H54 (cell line): ENCODE measurements around the gene MXRA8.

Source experiments
- DNase-seq: peaks from one replicate; pipeline ENCODE4 v3.0.0; 2011; ENCODE audit warnings: low spot score, mixed read lengths; ENCODE audit not compliant: insufficient read length
- FAIRE-seq: peaks from 3 replicates; lab custom pipeline; 2011; peaks lifted over from hg19 to GRCh38; lab: Jason Lieb, UNC
- POLR2A ChIP-seq: IDR thresholded peaks from 2 replicates; pipeline ENCODE4 v1.6.1; 2011; ENCODE audit warnings: low read depth, mild to moderate bottlenecking, low read length

Gene MXRA8

GRCh38 chr1:1335283-1335682, 23.1 kb downstream of the MXRA8 start:
- FAIRE-seq (no peak), DNase-seq (no peak)
- no peak for TF ChIP-seq POLR2A

DNA sequence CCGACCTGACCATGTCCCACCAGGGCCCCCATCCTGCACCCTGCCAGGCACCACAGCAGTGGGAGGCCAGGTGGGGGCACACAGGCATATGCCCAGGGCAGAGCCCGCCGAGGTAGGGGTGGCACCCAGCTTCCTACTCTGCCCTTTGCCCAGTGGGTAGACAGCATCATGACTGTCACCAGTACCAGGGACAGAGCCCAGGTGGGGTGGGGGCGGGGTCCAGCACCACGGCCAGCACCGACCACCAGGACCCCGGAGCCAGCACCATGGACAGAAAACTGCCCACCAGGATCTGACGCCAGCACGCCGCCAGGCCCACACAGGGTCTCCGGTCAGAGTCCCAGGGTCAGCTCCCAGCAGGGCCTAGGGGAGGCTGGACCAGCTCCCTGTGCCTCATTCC, 23.5 kb downstream of the MXRA8 start:
- no peak for TF ChIP-seq POLR2A
- no peak for FAIRE-seq
- no peak for DNase-seq

- DNase-seq (no peak), FAIRE-seq (no peak)
- TF ChIP-seq POLR2A: no peak
Observed at GRCh38 chr1:1333551-1334241, 24.7 kb downstream of the MXRA8 start.

GRCh38 chr1:1332774-1333480, 25.4 kb downstream of the MXRA8 start:
- FAIRE-seq (no peak), DNase-seq (no peak)
- TF ChIP-seq POLR2A: no peak

DNA sequence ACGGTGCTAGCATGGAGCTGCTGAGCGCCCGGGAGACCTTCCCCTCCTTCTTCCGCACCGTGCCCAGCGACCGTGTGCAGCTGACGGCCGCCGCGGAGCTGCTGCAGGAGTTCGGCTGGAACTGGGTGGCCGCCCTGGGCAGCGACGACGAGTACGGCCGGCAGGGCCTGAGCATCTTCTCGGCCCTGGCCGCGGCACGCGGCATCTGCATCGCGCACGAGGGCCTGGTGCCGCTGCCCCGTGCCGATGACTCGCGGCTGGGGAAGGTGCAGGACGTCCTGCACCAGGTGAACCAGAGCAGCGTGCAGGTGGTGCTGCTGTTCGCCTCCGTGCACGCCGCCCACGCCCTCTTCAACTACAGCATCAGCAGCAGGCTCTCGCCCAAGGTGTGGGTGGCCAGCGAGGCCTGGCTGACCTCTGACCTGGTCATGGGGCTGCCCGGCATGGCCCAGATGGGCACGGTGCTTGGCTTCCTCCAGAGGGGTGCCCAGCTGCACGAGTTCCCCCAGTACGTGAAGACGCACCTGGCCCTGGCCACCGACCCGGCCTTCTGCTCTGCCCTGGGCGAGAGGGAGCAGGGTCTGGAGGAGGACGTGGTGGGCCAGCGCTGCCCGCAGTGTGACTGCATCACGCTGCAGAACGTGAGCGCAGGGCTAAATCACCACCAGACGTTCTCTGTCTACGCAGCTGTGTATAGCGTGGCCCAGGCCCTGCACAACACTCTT, 26.2 kb downstream of the MXRA8 start:
- no peak for TF ChIP-seq POLR2A
- FAIRE-seq: no peak

DNA sequence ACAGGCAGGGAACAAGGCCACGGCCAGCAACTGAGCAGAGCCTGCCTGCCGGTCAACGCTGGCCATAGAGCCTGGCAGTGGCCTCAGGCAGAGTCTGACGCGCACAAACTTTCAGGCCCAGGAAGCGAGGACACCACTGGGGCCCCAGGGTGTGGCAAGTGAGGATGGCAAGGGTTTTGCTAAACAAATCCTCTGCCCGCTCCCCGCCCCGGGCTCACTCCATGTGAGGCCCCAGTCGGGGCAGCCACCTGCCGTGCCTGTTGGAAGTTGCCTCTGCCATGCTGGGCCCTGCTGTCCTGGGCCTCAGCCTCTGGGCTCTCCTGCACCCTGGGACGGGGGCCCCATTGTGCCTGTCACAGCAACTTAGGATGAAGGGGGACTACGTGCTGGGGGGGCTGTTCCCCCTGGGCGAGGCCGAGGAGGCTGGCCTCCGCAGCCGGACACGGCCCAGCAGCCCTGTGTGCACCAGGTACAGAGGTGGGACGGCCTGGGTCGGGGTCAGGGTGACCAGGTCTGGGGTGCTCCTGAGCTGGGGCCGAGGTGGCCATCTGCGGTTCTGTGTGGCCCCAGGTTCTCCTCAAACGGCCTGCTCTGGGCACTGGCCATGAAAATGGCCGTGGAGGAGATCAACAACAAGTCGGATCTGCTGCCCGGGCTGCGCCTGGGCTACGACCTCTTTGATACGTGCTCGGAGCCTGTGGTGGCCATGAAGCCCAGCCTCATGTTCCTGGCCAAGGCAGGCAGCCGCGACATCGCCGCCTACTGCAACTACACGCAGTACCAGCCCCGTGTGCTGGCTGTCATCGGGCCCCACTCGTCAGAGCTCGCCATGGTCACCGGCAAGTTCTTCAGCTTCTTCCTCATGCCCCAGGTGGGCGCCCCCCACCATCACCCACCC, 27.0 kb downstream of the MXRA8 start, which contains the start of gene TAS1R3:
TAS1R3 (plus strand) TSS at position 213 of the 898 bp plus-strand sequence; CDS start at position 279, 66 bp downstream.
- FAIRE-seq (no peak), DNase-seq (no peak)

More for the DNA sequence above, 26.2 kb downstream of the MXRA8 start:
- DNase-seq: no peak

GRCh38 chr1:1330366-1331067, 27.8 kb downstream of the MXRA8 start:
- FAIRE-seq (no peak), DNase-seq (no peak)

More for the DNA sequence above, 27.0 kb downstream of the MXRA8 start, which contains the start of gene TAS1R3:
- TF ChIP-seq POLR2A: no peak

GRCh38 chr1:1329304-1330210, 28.8 kb downstream of the MXRA8 start:
- DNase-seq: no peak
- TF ChIP-seq POLR2A: no peak
- no peak for FAIRE-seq

More at GRCh38 chr1:1330366-1331067, 27.8 kb downstream of the MXRA8 start:
- TF ChIP-seq POLR2A: no peak

DNA sequence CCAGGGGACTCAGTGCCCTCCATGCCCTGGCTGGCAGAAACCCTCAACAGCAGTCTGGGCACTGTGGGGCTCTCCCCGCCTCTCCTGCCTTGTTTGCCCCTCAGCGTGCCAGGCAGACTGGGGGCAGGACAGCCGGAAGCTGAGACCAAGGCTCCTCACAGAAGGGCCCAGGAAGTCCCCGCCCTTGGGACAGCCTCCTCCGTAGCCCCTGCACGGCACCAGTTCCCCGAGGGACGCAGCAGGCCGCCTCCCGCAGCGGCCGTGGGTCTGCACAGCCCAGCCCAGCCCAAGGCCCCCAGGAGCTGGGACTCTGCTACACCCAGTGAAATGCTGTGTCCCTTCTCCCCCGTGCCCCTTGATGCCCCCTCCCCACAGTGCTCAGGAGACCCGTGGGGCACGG, 30.1 kb downstream of the MXRA8 start:
- DNase-seq (no peak), FAIRE-seq (no peak)
- no peak for TF ChIP-seq POLR2A

GRCh38 chr1:1327291-1327690, 31.1 kb downstream of the MXRA8 start:
- DNase-seq (no peak), FAIRE-seq (no peak)
- no peak for TF ChIP-seq POLR2A

DNA sequence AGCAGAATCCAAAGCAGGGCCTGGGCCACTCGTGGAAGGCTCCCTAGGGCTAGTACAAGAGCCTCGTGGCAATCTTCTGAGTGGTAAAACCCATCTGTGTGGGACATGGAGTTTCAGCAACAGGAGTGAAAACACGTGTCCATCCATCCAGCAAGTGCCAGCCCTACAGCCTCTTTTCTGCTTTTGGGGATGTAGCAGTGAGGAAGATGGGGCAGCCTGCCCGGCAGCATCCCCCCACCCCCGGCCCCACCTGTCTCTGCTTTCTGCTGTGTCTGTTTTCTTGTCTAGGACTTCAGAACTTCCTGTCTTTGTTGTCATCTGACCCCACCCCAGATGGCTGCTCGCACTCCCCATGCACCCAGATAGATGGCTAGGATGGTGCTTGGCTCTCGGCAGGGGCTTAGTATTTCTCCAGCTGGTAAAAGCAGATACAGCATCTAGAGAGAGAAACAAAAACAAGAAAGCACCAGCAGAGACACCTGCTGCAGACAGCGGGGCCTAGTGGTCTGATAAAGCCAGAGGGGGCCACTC, 32.2 kb downstream of the MXRA8 start:
- DNase-seq (no peak), FAIRE-seq (no peak)
- no peak for TF ChIP-seq POLR2A
